ENCODE measurements around the gene SCN2A.

The SCN2A gene

GRCh38 chr2:165420231-165420630 is 181.0 kb downstream of the SCN2A start:
- DNase-seq (ENCODE audit: low read depth in 2 of 2) = no peak

- no peak for DNase-seq (ENCODE audit: low read depth in 2 of 2)
Observed at GRCh38 chr2:165423081-165423480, 183.9 kb downstream of the SCN2A start.

GRCh38 chr2:165425556-165425955 is 186.3 kb downstream of the SCN2A start:
- no peak for DNase-seq (ENCODE audit: low read depth in 2 of 2)

DNA sequence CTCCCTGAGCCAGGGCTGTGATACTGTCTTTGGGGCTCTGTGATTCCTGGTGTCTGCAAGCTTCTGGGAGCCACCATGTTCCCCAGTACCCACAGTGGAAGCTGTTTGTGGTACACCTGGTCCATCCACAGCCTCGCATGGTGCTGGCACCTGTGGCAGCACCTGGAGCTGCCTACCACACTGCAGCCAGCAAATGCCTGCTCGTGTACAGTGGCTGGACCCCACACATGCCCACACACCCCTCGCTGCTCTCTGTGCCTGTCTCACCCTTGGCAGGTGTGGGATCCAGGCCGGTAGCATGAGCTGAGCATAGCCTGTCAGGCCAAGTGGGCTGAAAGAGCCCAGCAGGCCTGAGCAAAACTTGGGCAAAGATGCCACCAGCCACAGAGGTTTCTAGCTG is 188.5 kb downstream of the SCN2A start:
- no peak for DNase-seq (ENCODE audit: low read depth in 2 of 2)

- no peak for DNase-seq (ENCODE audit: low read depth in 2 of 2)
Observed at GRCh38 chr2:165428926-165429325, 189.7 kb downstream of the SCN2A start.

DNA sequence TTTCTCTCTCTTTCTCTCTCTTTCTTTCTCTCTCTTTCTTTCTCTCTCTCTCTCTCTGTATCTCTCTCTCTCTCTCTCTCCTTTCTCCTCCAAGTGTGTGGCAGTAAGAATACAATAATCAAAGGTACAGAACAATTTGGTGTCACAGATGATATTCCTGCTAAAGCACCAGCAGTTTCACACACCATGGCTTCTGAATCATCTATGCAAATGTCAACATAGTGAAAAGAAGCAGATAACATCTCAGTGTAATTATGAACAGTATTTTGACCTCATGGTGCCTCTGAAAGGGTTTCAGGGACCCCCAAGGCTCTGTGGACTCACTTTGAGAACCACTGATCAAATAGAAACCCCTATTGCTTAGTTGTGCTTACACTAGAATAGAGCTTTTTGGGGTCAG is 191.8 kb downstream of the SCN2A start:
- no peak for DNase-seq (ENCODE audit: low read depth in 2 of 2)

- no peak for DNase-seq (ENCODE audit: low read depth in 2 of 2)
Observed at GRCh38 chr2:165432234-165432966, 193.2 kb downstream of the SCN2A start.

GRCh38 chr2:165434865-165435496 is 195.8 kb downstream of the SCN2A start:
- no peak for DNase-seq (ENCODE audit: low read depth in 2 of 2)

GRCh38 chr2:165435611-165436010 is 196.4 kb downstream of the SCN2A start:
- DNase-seq (ENCODE audit: low read depth in 2 of 2) = no peak

- DNase-seq (ENCODE audit: low read depth in 2 of 2) = no peak
Observed at GRCh38 chr2:165436559-165436958, 197.3 kb downstream of the SCN2A start.

DNA sequence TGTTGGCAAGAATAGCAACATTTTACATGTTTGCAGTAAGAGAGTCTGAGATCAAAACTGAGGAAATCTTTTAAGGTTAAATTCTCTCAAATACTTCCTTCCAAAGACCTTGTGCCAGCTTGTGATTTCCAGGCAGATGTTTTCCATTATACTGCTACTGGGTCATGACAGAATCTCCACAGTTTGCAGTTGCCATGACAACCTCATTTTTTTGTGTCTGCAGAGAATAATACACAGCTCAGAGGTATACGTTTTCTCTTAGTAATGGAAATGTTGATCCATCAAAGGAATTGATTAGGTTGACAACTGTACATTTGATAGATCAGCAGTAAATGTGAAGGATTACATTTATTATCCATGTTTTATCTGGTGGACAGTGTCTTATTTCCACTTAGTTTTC is 201.2 kb downstream of the SCN2A start:
- no peak for DNase-seq (ENCODE audit: low read depth in 2 of 2)

Measured in stimulated activated CD4-positive, alpha-beta T cell treated with anti-CD3 and anti-CD28 coated beads, Interleukin-1b, Interleukin-23, amount 100 ng/mL, for 4 hours (primary cell).